GDM1 (cell line): ENCODE results near the gene PSEN1.
"Not testable (repeated sequence)": the region's sequence is repeated elsewhere in the genome, so short reads cannot be mapped to it uniquely, and the experiment has no call there.

Experiments used
- DNase-seq: peaks from one replicate; lab custom pipeline; 2025; lab: John Stamatoyannopoulos, UW

The PSEN1 gene

GRCh38 chr14:73166399-73166798 lies 30.1 kb downstream of the PSEN1 start:
- no peak for DNase-seq

DNA sequence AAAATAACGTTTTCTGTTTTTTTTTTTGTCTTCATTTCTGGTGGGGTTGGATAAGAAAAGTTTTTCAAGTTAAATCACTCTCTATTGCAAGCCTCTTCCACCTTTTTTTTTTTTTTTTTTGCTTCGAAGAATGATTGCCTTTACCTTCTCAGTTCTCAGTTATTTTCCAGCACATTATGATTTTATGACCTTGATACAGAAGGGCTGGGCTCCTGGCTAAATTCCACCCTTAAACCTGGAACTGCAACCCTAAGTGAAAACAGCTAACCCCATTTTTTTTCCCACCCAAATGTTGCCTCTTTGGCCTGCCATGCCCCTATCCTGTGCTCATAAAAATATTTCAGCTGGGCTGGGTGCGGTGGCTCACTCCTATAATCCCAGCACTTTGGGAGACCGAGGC lies 31.4 kb downstream of the PSEN1 start:
- no peak for DNase-seq

DNA sequence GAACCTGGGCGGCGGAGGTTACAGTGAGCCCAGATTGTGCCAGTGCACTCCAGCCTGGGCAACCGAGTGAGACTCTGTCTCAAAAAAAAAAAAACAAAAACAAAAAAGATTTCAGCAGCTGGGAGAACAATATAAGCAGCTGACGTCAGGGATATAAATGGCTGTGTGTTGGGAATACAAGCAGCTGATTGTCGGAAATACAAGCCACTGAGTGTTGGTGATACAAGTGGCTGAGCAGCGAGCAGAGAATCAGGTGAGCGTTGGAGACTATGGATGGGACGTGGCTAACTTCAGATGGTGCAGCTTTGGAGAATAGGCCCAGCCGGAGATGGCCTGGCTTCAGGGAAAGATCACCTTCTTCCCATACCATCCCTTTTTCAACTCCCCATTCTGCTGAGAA lies 32.0 kb downstream of the PSEN1 start:
- no peak for DNase-seq

DNA sequence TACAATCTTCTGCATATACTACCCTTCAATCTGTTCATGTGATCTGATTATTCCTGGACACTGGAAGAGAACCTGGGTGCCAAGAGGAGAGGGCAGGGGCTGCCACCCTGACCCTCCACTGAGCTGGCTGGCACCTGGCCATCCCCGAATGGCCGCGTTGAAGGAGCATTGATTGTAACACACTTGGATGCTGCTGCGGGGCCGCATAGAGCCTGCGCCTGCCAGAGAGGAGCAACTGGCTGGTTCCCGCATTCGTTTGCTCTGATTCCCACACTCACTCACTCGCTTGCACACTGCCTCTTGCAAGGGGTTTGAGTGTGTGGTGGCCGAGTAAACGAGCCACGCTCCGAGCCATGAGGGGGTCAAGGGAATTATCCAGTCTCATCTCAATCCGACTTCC lies 32.4 kb downstream of the PSEN1 start:
- no peak for DNase-seq

GRCh38 chr14:73169855-73170254 lies 33.5 kb downstream of the PSEN1 start:
- DNase-seq, result not testable (repeated sequence)

DNA sequence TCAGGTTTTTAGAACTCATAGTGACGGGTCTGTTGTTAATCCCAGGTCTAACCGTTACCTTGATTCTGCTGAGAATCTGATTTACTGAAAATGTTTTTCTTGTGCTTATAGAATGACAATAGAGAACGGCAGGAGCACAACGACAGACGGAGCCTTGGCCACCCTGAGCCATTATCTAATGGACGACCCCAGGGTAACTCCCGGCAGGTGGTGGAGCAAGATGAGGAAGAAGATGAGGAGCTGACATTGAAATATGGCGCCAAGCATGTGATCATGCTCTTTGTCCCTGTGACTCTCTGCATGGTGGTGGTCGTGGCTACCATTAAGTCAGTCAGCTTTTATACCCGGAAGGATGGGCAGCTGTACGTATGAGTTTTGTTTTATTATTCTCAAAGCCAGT lies 34.4 kb downstream of the PSEN1 start:
- no peak for DNase-seq

DNA sequence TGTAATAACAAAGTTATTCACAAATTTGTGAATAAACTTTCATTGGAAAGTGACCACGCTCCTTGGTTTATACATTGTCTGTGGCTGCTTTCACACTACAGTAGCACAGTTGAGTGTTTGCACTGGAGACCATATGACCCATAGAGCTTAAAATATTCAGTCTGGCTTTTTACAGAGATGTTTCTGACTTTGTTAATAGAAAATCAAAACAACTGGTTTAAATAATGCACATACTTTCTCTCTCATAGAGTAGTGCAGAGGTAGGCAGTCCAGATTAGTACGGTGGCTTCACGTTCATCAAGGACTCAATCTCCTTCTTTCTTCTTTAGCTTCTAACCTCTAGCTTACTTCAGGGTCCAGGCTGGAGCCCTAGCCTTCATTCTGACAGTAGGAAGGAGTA lies 36.2 kb downstream of the PSEN1 start:
- no peak for DNase-seq

- DNase-seq, result no peak
Measured at GRCh38 chr14:73173092-73173735, 36.9 kb downstream of the PSEN1 start.

DNA sequence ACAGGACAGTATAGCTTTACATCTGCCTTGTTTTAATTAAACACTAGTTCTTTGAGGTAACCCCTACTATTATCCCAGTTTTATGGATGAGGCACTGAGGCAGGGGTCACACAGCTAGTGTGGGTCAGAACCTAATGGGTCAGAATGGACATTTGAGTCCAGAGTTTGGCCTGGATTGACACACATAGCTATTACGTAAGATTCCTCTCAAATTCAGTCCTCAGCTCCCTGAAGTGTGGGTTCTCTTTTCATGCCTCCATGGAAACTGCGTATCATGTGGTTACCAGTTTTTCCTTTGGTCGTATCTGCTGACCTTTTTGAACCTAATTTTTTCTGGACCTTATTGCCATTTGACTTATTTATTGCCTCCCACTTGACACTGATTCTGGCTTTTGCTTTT lies 40.4 kb downstream of the PSEN1 start:
- no peak for DNase-seq

DNA sequence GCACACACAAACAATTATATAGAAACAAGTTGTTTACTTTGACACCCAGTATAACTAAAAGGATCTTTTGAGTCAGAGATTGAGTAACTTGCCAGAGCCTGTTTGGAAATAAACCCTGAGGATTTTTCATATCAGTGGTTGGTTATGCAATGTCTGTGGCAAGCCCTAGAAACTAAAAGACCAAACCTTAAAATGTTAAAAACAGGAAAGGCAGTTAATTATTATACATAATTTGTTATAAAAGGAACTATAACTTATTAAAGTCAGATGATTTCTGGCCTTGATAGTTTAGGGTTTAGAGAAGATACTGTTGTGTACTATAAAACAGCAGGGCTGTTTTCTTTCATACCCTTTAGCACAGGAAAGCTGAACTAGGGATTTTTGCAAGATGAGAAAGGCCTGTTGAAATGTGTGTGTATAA lies 44.1 kb downstream of the PSEN1 start:
- no peak for DNase-seq

DNA sequence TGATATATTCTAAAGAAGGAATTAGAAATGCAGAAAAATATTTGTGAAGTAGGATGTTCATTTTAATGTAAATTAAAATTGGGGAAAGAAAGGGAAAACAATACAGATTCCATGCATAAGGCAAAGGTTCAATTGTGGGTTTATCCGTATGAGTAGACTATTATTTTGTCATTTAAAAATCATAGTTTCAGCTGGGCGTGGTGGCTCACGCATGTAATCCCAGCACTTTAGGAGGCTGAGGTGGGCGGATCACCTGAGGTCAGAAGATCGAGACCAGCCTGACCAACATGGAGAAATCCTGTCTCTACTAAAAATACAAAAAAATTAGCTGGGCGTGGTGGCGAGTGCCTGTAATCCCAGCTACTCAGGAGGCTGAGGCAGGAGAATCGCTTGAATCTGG lies 44.7 kb downstream of the PSEN1 start:
- DNase-seq, result not testable (repeated sequence)

- no peak for DNase-seq
Measured at GRCh38 chr14:73188501-73188911, 52.2 kb downstream of the PSEN1 start.

DNA sequence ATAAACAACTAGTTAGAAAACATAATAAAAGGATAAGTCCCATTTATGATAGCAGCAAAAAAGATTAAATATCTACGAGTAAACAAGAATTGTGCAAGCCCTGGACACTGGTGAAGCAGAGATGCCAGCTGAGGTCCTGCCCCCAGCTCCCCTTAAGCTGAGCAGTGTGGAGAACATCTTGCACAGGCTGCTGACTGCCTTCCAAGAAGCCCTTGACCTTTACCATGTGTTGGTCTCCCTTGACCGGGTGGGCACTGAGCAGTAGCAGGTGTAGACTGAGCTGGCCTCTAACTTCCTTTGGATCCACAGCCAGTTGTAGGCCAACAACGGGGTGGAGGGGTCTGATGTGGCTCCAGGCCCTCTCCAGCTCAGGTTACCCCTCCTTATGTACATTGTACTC lies 53.3 kb downstream of the PSEN1 start:
- DNase-seq, result no peak

DNA sequence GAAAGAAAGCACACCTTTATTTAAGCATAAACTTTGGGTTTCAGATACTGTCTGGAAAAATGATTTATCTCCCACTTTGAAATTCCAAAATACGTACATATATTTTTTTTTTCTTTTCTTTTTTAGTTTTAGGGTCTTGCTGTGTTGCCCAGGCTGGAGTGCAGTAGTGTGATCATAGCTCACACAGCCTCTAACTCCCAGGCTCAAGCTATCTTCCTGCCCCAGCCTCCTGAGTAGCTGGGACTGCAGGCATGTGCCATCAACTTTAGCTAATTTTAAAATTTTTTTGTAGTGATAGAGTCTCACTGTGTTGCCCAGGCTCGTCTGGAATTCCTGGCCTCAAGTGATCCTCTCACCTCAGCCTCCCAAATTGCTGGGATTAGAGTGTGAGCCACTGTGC lies 55.1 kb downstream of the PSEN1 start:
- no peak for DNase-seq

- not testable (repeated sequence) for DNase-seq
Measured at GRCh38 chr14:73194306-73194705, 58.0 kb downstream of the PSEN1 start.

GRCh38 chr14:73198253-73198652 lies 61.9 kb downstream of the PSEN1 start:
- no peak for DNase-seq

GRCh38 chr14:73203527-73203926 lies 67.2 kb downstream of the PSEN1 start:
- no peak for DNase-seq

DNA sequence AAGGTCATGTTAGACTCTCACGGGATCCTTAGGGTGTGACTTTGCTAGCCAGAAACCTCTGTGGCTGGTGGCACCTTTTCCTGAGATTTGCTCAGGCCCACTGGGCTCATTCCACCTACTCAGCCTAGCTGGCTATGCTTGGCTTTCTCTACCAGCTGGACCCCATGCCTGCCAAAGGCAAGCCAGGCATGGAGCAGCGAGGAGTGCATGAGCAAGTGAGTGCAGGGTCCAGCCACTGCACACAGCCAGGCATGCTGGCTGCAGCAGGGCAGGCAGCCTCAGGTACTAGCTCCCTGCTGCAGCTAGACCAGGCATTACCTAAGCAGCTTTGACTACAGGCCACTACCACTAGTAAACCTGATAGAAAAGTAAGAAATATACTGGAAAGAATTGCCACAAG lies 71.3 kb downstream of the PSEN1 start:
- DNase-seq, result no peak

DNA sequence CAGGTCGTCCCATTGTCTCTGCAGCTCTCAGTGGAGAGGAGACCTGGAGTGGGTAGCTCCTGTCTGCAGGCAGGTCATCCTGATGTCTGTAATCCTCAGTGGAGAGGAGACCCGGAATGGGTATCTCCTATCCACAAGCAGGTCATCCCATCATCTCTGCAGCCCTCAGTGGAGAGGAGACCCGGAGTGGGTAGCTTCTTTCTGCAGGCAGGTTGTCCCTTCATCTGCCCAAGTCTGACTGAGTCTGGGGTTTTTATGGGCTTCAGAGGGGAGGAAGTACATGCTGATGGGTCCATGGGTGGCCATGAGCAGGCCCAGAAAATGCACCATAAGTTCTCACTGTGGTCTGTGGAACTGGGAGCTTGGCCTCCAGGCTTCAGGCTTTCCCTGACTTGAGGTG lies 72.1 kb downstream of the PSEN1 start:
- no peak for DNase-seq

DNA sequence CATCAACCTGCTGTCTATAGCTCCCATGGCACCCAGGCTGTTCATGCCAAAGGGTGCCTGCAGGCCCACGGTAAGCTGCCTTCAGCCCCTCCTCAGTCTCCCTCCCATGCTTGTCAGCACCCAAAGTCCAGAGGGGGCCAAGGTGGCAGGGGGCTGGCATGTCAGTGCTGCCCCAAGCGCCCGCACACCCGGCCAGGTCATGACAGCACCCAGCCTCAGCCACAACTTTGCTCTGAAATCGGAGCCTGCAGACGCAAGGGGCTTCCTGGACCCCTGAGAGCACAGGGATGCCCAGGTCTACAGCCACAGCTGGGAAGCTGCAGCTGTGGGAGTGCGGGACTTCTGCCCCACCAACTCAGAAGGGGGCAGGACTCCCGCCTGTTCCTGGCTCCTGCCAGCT lies 72.5 kb downstream of the PSEN1 start:
- no peak for DNase-seq

DNA sequence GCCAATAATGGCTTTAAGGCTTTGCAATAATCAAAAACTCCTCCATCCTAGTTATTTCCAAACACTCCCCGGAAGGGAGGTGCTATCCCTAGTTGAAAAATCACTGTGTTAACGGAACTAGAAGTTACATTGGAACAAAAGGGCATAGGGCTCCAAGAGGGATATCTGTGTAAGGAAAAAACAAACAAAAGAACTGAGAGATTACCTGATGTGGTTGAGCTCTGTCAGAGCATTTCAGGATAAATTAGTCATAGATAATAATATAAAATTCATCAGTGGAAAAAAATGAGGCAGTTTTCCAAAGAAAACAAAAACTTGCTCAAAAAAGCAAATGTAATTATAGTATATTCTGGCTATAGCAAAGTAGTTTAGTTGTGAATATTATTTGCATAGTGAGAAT lies 73.6 kb downstream of the PSEN1 start:
- no peak for DNase-seq

- DNase-seq, result no peak
Measured at GRCh38 chr14:73211251-73212040, 75.1 kb downstream of the PSEN1 start.

DNA sequence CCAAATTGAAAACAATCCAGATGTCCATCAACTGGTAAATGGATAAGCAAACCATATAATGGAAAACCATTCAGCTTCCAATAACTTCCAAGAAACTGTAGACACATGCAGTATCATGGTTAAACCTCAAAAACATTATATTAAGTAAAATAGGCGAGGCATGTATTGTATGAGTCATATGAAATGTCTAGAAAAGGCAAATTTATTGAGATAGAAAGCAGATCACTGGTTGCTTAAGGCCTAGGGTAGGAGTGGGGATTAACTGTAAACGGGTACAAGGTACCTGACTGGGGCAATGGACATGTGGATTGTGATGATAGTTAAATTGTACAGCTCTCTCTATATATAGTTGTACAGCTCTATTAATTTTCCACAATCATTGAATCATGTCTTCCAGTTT lies 79.7 kb downstream of the PSEN1 start:
- no peak for DNase-seq

GRCh38 chr14:73217411-73217810 lies 81.1 kb downstream of the PSEN1 start:
- no peak for DNase-seq
